Measurements from ENCODE around the gene EEIG2. TPM values are rescaled to one million over a fixed set of nuclear protein-coding genes. Genes with fewer than 3 reads are reported as not detected.
"Not testable (repeated sequence)": the region's sequence is repeated elsewhere in the genome, so short reads cannot be mapped to it uniquely, and the experiment has no call there.

The EEIG2 gene
- total RNA-seq, 4 donors from 2014 or later = 14.3 to 25.5 (median 17.8) TPM

- TF ChIP-seq CTCF (IDR thresholded peaks at IDR 0.05) = no peak
- no peak for DNase-seq (ENCODE audit: low spot score)
- no peak for ATAC-seq (ENCODE audit: low FRiP score)
Observed at GRCh38 chr1:108534759-108535158, 25.1 kb upstream of the EEIG2 start.

- not testable (repeated sequence) for DNase-seq (ENCODE audit: low spot score); ATAC-seq (ENCODE audit: low FRiP score)
Observed at GRCh38 chr1:108535315-108535897, 24.5 kb upstream of the EEIG2 start.

GRCh38 chr1:108536021-108536420 lies 23.9 kb upstream of the EEIG2 start:
- DNase-seq (ENCODE audit: low spot score); ATAC-seq (ENCODE audit: low FRiP score): not testable (repeated sequence)

DNA sequence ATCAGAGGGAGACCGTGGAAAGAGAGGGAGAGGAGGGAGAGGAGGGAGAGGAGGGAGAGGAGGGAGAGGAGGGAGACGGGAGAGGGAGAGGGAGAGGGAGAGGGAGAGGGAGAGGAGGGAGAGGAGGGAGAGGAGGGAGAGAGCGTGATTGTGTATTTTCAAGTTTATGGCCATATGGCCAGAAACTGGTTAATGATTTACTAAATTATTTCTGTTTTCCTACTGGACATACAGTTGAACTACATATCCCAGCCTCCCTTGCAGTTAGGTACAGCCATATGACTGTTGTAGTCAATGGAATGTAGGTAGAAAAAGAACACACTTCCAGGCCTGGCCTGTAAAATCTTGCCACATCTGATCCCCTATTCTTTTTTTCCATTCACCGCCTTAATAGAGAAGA lies 23.1 kb upstream of the EEIG2 start:
- not testable (repeated sequence) for ATAC-seq (ENCODE audit: low FRiP score)

DNA sequence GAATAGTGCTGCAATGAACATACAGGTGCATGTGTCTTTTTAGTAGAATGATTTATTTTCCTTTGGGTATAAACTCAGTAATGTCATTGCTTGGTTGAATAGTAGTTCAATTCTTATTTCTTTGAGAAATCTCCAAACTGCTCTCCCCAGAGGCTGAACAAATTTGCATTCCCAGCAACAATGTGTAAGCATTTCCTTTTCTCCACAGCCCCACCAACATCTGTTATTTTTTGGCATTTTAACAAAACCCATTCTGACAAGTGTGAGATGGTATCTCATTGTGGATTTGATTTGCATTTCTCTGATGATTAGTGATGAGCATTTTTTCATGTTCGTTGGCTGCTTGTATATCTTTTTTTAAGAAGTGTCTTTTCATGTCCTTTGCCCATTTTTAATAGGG lies 21.9 kb upstream of the EEIG2 start:
- no peak for ATAC-seq (ENCODE audit: low FRiP score)
- DNase-seq (ENCODE audit: low spot score) = no peak
- no peak for TF ChIP-seq CTCF (IDR thresholded peaks at IDR 0.05)

More for the DNA sequence above, 23.1 kb upstream of the EEIG2 start:
- DNase-seq (ENCODE audit: low spot score) = not testable (repeated sequence)

DNA sequence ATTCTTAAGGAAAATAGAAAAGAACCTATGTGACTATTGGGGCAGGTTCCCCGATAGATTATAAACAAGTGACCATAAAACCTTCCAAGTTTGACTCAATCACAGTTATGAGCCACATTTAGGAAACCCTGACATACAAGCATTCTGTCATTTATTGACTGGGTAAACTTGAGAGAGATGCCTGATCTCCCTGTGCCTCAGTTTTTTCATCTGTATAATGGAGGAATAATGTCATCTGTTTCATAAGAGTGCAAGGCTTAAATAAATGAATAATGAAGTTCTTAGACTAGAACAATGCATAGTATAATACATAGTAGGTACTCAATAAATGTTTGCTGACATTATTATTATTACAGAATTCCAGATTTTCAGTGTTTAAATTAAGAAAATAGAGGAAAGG lies 18.9 kb upstream of the EEIG2 start:
- no peak for TF ChIP-seq CTCF (IDR thresholded peaks at IDR 0.05)
- ATAC-seq (ENCODE audit: low FRiP score) (no peak), DNase-seq (ENCODE audit: low spot score) (no peak)

- DNase-seq (ENCODE audit: low spot score) (no peak), ATAC-seq (ENCODE audit: low FRiP score) (peak; percentile 48)
- no peak for TF ChIP-seq CTCF (IDR thresholded peaks at IDR 0.05)
Observed at GRCh38 chr1:108541861-108542260, 18.0 kb upstream of the EEIG2 start.

GRCh38 chr1:108547493-108547892 lies 12.4 kb upstream of the EEIG2 start:
- not testable (repeated sequence) for DNase-seq (ENCODE audit: low spot score); ATAC-seq (ENCODE audit: low FRiP score)

GRCh38 chr1:108551137-108551862 lies 8.6 kb upstream of the EEIG2 start:
- DNase-seq (ENCODE audit: low spot score) (no peak), ATAC-seq (ENCODE audit: low FRiP score) (no peak)
- TF ChIP-seq CTCF (IDR thresholded peaks at IDR 0.05) = no peak
